Skin epidermis (tissue), 12 donors: ENCODE measurements around the gene ZP2.
A peak's percentile ranks its signal among the peaks of the same experiment; 100 is the strongest.
"Not testable (repeated sequence)": the region's sequence is repeated elsewhere in the genome, so short reads cannot be mapped to it uniquely, and the experiment has no call there.

ENCODE experiments used
- H3K27ac ChIP-seq, 21 experiments: fragments of 200-600 bp; sonication (generic) in 11 of 21; one replicate each; pipeline ENCODE4 v1.5.0; 2020; ENCODE audit warnings: mild to moderate bottlenecking in 3 of 21, inconsistent platforms in 2 of 21, moderate library complexity in 2 of 21
- H3K4me3 ChIP-seq, 7 experiments: fragments of 200-600 bp; sonication (generic) in 2 of 7; one replicate each; pipeline ENCODE4 v1.5.0; 2020; ENCODE audit warnings: inconsistent platforms in 2 of 7, mild to moderate bottlenecking in 2 of 7, moderate library complexity in 1 of 7

ZP2 gene

DNA sequence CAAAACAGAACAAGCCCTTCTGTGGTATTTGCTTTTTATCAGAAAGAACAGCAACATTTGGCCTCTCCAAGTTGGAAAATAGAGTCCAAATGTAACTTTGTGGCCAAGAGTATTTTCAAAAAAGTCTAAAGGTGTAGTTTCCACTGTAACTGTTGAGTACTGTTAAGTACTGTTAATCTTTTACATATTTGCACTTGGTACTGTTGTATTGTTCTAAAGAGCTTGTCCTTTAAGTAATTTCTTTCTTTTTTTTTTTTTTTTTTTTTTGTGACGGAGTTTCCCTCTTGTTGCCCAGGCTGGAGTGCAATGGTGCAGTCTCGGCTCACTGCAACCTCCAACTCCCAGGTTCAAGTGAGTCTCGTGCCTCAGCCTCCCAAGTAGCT, 31.4 kb downstream of the ZP2 start:
- no peak overlapping the region for H3K27ac ChIP-seq
- no peak overlapping the region for H3K4me3 ChIP-seq

DNA sequence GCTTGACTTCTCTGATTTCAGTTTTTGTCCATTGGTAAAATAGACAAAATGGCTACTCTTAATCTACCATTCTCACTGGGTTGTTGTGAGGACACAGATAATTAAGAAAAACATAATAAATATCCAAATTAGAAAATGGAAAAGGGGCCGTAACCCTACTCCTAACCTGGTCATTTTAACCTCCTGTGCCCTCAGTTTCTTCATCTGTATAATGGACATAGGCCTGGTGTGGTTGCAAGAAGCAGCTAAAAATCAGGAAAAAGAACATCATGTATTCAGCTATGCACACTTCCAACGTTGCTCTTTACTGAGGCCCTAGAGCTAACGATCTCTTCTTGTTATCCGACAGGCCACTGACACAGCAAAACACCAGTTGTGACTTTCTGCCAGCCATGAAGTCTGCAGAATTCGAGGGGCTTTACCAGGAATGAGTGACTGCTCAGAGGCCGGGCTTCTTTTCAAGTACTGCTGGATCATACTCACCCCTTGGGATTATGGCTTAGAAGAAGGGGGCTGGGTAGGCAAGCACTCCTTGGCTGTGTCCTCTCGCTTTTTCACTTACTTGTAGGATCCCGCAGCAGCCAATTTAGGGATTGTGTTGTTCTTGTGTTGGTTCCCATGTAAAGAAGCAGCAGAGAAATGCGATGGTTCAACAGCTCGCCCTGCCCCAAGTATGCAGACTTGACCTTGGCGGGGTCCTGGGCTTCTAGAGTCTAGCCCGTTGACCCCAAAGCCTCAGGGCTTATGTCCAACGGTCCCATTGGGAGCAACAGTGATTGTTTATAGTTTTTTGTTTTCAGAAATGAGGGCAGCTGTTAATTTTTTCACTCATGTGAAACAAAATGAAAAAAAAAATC, 32.0 kb downstream of the ZP2 start:
- H3K4me3 ChIP-seq: no peak overlapping the region
- no peak overlapping the region for H3K27ac ChIP-seq

- no peak overlapping the region for H3K4me3 ChIP-seq
- no peak overlapping the region for H3K27ac ChIP-seq
Measured at GRCh38 chr16:21175397-21175796, 36.0 kb downstream of the ZP2 start.

GRCh38 chr16:21172650-21173049, 38.7 kb downstream of the ZP2 start:
- H3K4me3 ChIP-seq: no peak overlapping the region
- H3K27ac ChIP-seq: no peak overlapping the region

- H3K27ac ChIP-seq: peak overlapping the region in 1 of 21 experiments; percentile 22
- not testable (repeated sequence) for H3K4me3 ChIP-seq
Measured at GRCh38 chr16:21170116-21170515, 41.3 kb downstream of the ZP2 start.

GRCh38 chr16:21169249-21169981, 42.0 kb downstream of the ZP2 start:
- H3K27ac ChIP-seq: peak overlapping the region in 1 of 21 experiments; percentile 22

GRCh38 chr16:21167929-21168602, 43.3 kb downstream of the ZP2 start:
- Histone ChIP-seq H3K27ac (no peak overlapping the region), H3K4me3 (no peak overlapping the region)

More at GRCh38 chr16:21169249-21169981, 42.0 kb downstream of the ZP2 start:
- H3K4me3 ChIP-seq: no peak overlapping the region

DNA sequence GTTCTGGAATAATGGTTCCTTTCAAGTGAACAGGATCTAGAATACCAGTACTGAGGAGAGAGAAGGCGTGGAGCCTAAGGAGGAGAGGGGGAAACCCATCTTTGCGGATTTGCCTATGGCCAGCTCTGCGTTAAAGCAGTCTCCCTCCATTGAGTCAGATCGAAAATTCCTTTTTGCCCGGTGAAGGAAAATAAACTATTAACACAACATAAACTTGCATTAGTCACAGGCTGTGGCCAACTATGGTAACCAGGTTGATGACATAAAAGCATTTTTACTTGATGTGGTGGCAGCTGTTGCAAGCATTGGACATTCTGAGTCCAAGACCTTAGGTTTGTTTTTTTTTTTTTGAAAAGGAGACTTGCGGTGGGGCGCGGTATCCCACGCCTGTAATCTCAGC, 44.0 kb downstream of the ZP2 start:
- Histone ChIP-seq H3K4me3 (no peak overlapping the region), H3K27ac (no peak overlapping the region)

DNA sequence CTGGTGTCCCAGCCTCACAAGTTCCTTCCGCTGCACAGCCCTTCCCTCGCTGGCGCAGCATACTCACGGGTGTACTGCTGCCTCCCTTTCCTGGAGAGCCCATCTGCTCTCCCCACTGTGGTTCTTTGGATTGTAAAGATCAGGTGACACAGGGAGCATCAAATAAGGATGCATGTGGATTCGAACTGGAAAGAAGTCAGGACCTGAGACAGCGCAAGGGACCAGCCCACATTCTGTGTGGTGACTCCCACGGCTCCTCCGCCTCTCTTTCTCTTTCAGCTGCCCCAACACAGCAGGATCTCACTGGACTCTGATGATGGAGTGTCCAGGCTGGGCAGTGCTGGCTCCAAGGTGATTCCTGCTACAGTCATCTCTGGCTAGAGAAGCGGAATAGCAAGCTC, 44.8 kb downstream of the ZP2 start:
- Histone ChIP-seq H3K27ac (no peak overlapping the region), H3K4me3 (no peak overlapping the region)

GRCh38 chr16:21164521-21165168, 46.7 kb downstream of the ZP2 start:
- no peak overlapping the region for H3K4me3 ChIP-seq
- H3K27ac ChIP-seq: no peak overlapping the region

DNA sequence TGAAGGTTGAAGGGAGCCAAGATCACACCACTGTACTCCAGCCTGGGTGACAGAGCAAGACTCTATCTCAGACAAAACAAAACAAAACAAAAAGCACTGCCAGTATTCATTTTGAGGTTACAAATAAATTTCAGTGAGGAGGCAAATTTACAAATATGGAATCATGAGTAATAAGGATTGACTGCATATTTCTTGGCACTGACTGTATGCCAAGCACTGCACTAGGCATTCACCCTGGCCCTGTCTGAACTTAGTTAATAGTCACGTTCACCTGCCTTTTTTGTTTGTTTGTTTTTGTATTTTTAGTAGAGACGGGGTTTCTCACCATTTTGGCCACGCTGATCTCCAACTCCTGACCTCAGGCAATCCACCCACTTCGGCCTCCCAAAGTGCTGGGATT, 47.8 kb downstream of the ZP2 start:
- Histone ChIP-seq H3K4me3 (no peak overlapping the region), H3K27ac (peak overlapping the region in 4 of 21 experiments; percentile 5 to 44 (median 32))

GRCh38 chr16:21162661-21163151, 48.7 kb downstream of the ZP2 start:
- Histone ChIP-seq H3K27ac (peak overlapping the region in 3 of 21 experiments; percentile 16 to 44 (median 19)), H3K4me3 (no peak overlapping the region)

GRCh38 chr16:21161211-21161610, 50.2 kb downstream of the ZP2 start:
- Histone ChIP-seq H3K27ac (no peak overlapping the region), H3K4me3 (no peak overlapping the region)

DNA sequence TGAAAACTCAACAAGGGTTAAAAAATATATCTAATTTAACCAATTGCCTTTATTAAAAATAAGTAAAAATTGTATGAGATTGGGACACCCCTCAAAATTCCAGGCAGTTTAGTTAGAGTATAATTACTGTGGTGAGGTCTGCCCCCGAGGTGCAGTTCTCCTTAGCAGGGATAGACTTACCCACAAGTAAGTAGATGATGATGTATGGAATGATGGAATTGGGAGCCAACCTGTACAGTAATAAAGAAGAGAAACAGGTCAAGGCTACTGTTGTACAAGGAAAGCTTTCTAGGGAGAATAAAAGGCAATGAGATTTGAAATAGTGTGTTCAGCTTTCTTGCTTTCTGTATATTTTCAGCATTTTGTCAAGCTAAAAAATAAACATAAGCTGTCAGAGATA, 51.1 kb downstream of the ZP2 start:
- peak overlapping the region in 4 of 7 experiments; percentile 65 to 92 (median 82) for H3K4me3 ChIP-seq

GRCh38 chr16:21159281-21159951, 52.0 kb downstream of the ZP2 start:
- Histone ChIP-seq H3K4me3 (peak overlapping the region; percentile 60 to 92 (median 77)), H3K27ac (peak overlapping the region; percentile 19 to 93 (median 86))

More for the DNA sequence above, 51.1 kb downstream of the ZP2 start:
- peak overlapping the region in 8 of 21 experiments; percentile 73 to 93 (median 87) for H3K27ac ChIP-seq

DNA sequence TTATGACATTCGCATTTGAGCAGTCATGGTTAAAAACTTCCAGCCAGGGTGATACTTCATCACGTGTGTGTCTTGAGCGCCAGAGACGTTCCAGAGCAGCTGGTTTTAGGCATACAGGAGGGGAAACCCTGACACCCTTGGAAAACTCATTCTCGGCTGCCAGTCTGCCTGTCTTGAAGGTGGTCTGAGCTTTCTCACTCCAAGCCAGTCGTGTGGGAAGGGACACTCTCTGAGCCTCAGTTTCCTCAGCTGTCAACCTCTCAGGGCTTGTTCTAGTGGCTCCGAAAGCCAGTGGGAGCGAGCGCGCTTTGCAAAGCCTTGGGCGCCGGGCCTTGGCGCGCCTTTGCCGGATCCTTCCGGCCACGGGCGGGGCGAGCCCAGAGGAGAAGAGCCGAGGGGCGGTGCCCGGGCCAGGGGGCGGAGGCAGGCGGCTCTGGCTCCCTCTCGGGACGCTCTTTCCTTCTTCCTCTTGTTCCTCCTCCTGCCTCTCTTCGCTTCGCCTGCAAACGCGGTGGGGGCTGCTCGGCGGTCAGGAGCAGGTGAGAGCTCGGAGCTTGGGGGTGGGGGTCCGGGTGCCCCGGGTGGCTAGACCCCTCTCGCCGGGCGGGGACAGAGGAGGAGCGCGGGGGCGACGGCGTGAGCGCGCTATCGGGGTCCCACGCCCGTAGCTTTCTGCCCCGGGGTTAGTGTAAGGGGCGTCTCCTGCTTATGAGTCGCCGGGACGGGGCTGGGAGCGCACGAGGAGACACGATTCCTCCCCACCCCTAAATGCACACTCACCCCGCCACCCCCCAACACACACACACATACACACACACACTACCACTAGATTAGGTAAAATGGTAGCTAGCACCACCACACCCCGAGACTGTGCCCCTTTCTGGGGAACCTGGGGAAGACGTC, 52.9 kb downstream of the ZP2 start, which contains the start of gene LDAF1:
Gene LDAF1 (plus strand): TSS at position 467 of the 903 bp plus-strand sequence. CDS start 2,509 bp downstream, outside the sequence.
- H3K4me3 ChIP-seq: peak within 1 kb of the TSS; percentile 60 to 92 (median 77)

GRCh38 chr16:21157632-21158031, 53.7 kb downstream of the ZP2 start:
- H3K4me3 ChIP-seq: no peak overlapping the region
- peak overlapping the region in 13 of 21 experiments; percentile 73 to 92 (median 87) for H3K27ac ChIP-seq

More for the DNA sequence above, 52.9 kb downstream of the ZP2 start, which contains the start of gene LDAF1:
- H3K27ac ChIP-seq: peak within 1 kb of the TSS; percentile 35 to 93 (median 86)
